Fibroblast of villous mesenchyme (primary cell): Measurements from ENCODE around the gene PRR18. TPM values are rescaled to one million over a fixed set of nuclear protein-coding genes. Genes with fewer than 3 reads are reported as not detected.

Source experiments
- DNase-seq: peaks from one replicate; pipeline ENCODE4 v3.0.0-alpha.2; 2010; ENCODE audit warnings: low read depth
- H3K4me3 ChIP-seq: 2 replicates; pipeline ENCODE4 v1.5.1; 2011; ENCODE audit warnings: low read depth, mild to moderate bottlenecking, low read length
- total RNA-seq: library from RNA; depleted of rRNA; stranded (reverse); fragments of >200 nt; gene quantifications from 2 replicates; pipeline ENCODE4 v1.2.3, GENCODE V29; 2012
- TF ChIP-seq, protein P1 (sequence below): IDR thresholded peaks from 2 replicates; pipeline ENCODE4 v1.5.1; 2012; ENCODE audit warnings: low read depth, mild to moderate bottlenecking, low read length; ENCODE audit not compliant: insufficient read depth

Gene PRR18
- total RNA-seq, 1 donor, result under 0.01 TPM

DNA sequence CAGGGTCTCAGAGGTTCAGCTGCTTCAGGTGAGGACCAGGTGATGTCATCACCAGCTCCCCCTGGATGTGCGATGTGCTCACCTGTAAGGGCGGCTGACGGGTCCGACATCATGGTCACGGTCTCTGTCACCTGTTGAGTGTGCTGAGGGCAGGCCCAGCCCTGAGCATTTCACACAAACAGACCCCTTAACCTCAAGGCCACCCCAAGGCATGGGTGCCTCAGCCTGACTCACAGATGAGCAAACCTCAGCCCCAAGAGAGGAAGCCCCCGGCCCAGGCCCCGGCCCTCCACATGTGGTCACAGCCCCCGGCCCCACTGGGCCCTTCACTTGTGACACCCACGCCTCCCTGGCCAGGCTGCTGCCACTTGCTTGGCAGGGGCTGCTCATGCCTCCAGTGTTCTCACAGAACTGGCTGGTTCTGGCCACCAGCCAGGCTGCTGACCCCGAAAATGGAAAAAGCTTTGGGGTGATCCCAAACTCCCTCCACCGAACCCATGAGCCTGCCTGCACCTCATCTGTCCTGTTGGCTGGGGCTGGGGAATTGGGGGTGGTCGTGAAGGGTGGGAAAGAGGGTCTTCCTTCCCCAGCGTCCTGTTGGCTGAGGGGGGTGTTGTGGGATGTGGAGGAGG lies 33.3 kb downstream of the PRR18 start:
- H3K4me3 ChIP-seq, result no peak overlapping the region
- no peak for DNase-seq
- TF ChIP-seq, protein P1, sequence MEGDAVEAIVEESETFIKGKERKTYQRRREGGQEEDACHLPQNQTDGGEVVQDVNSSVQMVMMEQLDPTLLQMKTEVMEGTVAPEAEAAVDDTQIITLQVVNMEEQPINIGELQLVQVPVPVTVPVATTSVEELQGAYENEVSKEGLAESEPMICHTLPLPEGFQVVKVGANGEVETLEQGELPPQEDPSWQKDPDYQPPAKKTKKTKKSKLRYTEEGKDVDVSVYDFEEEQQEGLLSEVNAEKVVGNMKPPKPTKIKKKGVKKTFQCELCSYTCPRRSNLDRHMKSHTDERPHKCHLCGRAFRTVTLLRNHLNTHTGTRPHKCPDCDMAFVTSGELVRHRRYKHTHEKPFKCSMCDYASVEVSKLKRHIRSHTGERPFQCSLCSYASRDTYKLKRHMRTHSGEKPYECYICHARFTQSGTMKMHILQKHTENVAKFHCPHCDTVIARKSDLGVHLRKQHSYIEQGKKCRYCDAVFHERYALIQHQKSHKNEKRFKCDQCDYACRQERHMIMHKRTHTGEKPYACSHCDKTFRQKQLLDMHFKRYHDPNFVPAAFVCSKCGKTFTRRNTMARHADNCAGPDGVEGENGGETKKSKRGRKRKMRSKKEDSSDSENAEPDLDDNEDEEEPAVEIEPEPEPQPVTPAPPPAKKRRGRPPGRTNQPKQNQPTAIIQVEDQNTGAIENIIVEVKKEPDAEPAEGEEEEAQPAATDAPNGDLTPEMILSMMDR, result no peak

- DNase-seq, result no peak
- H3K4me3 ChIP-seq, result no peak overlapping the region
- TF ChIP-seq, protein P1, result no peak
Measured at GRCh38 chr6:166274163-166274562, 34.0 kb downstream of the PRR18 start.

- TF ChIP-seq, protein P1, result no peak
- no peak overlapping the region for H3K4me3 ChIP-seq
- DNase-seq, result no peak
Measured at GRCh38 chr6:166271376-166271765, 36.8 kb downstream of the PRR18 start.

GRCh38 chr6:166270706-166271375 lies 37.4 kb downstream of the PRR18 start:
- H3K4me3 ChIP-seq, result no peak overlapping the region
- no peak for DNase-seq

DNA sequence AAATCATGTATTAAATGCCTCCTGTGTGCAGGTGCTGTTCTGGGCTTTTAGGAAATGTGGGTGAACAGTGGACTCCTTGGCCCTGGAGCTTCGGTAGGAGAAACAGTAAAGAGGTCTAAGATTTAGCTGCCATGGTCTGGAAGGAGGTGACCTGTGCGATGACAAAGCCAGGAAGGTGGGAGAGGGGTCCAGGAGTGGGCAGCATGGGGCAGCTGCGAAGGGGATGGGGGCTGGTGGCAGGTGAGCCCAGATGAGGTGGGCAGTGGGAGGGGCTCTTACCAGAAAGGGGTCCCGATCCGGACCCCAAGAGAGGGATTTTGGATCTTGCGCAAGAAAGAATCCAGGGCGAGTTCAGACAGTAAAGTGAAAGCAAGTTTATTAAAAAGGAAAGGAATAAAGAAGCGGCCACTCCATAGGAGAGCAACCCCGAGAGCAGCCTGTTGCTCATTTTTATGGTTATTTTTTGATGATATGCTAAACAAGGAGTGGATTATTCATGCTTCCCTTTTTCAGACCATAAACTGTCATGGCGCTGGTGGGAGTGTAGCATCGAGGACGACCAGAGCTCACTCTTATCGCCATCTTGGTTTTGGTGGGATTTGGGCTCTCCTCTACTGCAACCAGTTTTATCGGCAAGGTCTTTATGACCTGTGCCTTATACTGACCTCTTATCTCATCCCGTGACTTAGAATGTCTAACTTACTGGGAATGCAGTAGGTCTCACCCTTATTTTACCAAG lies 38.7 kb downstream of the PRR18 start:
- DNase-seq, result no peak
- TF ChIP-seq, protein P1, result no peak
- H3K4me3 ChIP-seq, result no peak overlapping the region

More at GRCh38 chr6:166270706-166271375, 37.4 kb downstream of the PRR18 start:
- TF ChIP-seq, protein P1, result no peak

GRCh38 chr6:166268431-166268830 lies 39.8 kb downstream of the PRR18 start:
- no peak for DNase-seq
- TF ChIP-seq, protein P1, result no peak
- no peak overlapping the region for H3K4me3 ChIP-seq
